ENCODE measurements around the gene AMPD3. TPM values are rescaled to one million over a fixed set of nuclear protein-coding genes. Genes with fewer than 3 reads are reported as not detected.

Gene AMPD3
- total and polyA plus RNA-seq, 9 donors, result 2.0 to 9.3 (median 6.8) TPM

GRCh38 chr11:10457901-10458300 lies 2.8 kb downstream of the AMPD3 start:
- TF ChIP-seq POLR2A (IDR thresholded peaks at IDR 0.05) (no peak), EP300 (IDR thresholded peaks at IDR 0.05) (no peak), CTCF (IDR thresholded peaks at IDR 0.05) (no peak)
- no peak for DNase-seq
- Histone ChIP-seq H3K36me3 (no peaks in the 10 kb centered on the region), H3K27me3 (no peaks in the 10 kb centered on the region), H3K4me1 (ENCODE audit: insufficient read depth) (peaks cover 4% of the 10 kb centered on the region), H3K9me3 (no peaks in the 10 kb centered on the region), H3K27ac (no peak overlapping the region), H3K4me3 (no peak overlapping the region)
- intact Hi-C loops (cut with DNase I), result no loop called here

DNA sequence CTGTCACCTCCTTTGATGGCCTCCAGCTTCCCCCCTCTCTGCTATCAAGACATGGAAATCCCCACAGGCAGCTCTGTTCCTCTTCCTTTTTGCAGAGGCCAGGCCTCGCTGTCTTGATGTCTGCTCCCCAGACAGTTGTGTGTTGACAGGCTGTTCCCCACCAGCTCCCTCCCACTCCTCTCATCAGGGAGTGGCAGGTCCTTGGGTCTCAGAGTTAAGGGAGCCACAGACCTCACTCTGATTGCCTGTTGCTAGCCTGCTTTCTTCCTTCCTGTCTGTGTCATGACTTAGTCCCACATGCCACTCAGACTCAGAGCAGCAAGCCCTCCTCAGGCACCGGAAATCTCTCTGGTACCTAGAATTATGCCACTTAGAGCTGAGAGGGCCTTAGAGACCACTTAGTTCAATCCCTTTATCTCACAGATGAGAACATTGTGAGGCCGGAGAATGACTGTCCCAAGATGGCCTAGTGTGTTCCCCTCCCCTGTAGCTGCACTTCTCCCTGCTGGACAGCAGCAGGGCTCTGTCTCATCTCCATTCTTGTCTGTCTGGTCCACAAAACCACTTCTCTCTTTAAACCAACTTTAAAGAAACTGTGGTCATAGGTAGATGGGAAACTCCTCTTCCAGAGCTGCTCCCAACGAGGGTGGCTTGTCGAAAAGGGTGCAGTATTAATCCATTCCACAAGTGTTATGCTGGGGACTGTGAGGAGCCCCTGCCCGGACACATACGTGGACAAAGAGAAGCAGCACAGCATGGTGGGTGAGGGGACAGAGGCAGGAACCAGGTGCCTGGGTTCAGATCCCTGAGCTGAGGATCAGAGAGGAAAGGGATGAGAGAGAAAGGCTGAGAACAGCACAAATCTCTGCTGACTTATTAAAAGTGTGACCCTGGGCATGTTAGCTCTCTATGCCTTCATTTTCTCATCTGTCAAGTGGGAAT lies 4.2 kb downstream of the AMPD3 start:
- no peaks in the 10 kb centered on the region for H3K27me3 ChIP-seq
- H3K4me1 ChIP-seq (ENCODE audit: insufficient read depth), result peaks cover 4% of the 10 kb centered on the region
- intact Hi-C loops (cut with DNase I), result no loop called here
- WGBS, 3 donors, result 87 to 88% (median 88%) methylated on average over 7 of the region's 7 CpGs
- no peak for TF ChIP-seq CTCF (IDR thresholded peaks at IDR 0.05)
- TF ChIP-seq EP300 (IDR thresholded peaks at IDR 0.05), result no peak
- no peak for TF ChIP-seq POLR2A (IDR thresholded peaks at IDR 0.05)
- DNase-seq, result no peak
- H3K4me3 ChIP-seq, result no peak overlapping the region
- H3K36me3 ChIP-seq, result no peaks in the 10 kb centered on the region
- H3K9me3 ChIP-seq, result no peaks in the 10 kb centered on the region
- no peak overlapping the region for H3K27ac ChIP-seq

GRCh38 chr11:10460611-10461275 lies 5.7 kb downstream of the AMPD3 start:
- Histone ChIP-seq H3K4me3 (no peak overlapping the region), H3K36me3 (no peaks in the 10 kb centered on the region), H3K27ac (no peak overlapping the region), H3K4me1 (ENCODE audit: insufficient read depth) (peaks cover 3% of the 10 kb centered on the region), H3K9me3 (no peaks in the 10 kb centered on the region), H3K27me3 (no peaks in the 10 kb centered on the region)
- intact Hi-C loops (cut with DNase I), result no loop called here
- TF ChIP-seq CTCF (IDR thresholded peaks at IDR 0.05) (no peak), EP300 (IDR thresholded peaks at IDR 0.05) (no peak)
- WGBS, 3 donors, result 78 to 82% (median 81%) methylated on average over 5 of the region's 5 CpGs
- DNase-seq, result no peak

DNA sequence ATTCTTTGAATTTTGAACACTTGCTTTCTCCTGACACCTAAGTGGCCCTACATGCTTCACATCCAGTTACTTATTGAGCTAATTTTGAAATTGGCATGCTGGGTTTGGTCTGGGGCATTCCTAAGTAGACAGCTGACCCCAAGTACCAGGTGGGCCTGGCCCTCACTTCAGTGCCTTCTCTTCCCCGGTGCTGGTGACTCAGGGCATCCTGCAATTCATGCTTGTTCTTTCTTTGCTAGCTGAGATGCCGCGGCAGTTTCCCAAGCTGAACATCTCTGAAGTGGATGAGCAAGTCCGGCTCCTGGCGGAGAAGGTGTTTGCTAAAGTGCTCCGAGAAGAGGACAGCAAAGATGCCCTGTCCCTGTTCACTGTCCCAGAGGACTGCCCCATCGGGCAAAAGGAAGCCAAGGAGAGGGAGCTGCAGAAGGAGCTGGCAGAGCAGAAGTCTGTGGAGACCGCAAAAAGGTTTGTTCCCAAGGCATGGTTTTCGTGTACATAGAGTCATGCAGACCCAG lies 6.3 kb downstream of the AMPD3 start:
- no peaks in the 10 kb centered on the region for H3K36me3 ChIP-seq
- no peak for DNase-seq
- no peaks in the 10 kb centered on the region for H3K4me1 ChIP-seq (ENCODE audit: insufficient read depth)
- H3K27ac ChIP-seq, result no peak overlapping the region
- no peak overlapping the region for H3K4me3 ChIP-seq
- TF ChIP-seq EP300 (IDR thresholded peaks at IDR 0.05), result no peak
- WGBS, 3 donors, result 94 to 98% (median 96%) methylated on average over 9 of the region's 9 CpGs
- H3K9me3 ChIP-seq, result no peaks in the 10 kb centered on the region
- intact Hi-C loops (cut with DNase I), result no loop called here
- H3K27me3 ChIP-seq, result no peaks in the 10 kb centered on the region

Measured in ovary (tissue), 9 donors.